Breast epithelium (tissue), 4 donors: Measurements from ENCODE around the gene PRKG1. TPM values are rescaled to one million over a fixed set of nuclear protein-coding genes. Genes with fewer than 3 reads are reported as not detected.
A peak's percentile ranks its signal among the peaks of the same experiment; 100 is the strongest.

Experiments used
- DNase-seq, 2 donors: peaks; one replicate each; pipeline ENCODE4 v3.0.0-alpha.2; 2019; ENCODE audit warnings: low spot score in 2 of 2
- H3K27ac ChIP-seq, 2 donors: fragments of 200-600 bp; sonication (generic) in 1 of 2; one replicate each; pipeline ENCODE4 v1.5.1; 2016 to 2019; ENCODE audit warnings: mild to moderate bottlenecking in 1 of 2
- H3K27me3 ChIP-seq, 2 donors: fragments of 200-600 bp; sonication (generic) in 1 of 2; one replicate each; pipeline versions ENCODE4 v1.5.1 to v1.6.0; 2017 to 2019; ENCODE audit warnings: control low read depth in 1 of 2, mild to moderate bottlenecking in 1 of 2
- H3K36me3 ChIP-seq: fragments of 200-600 bp; one replicate; pipeline ENCODE4 v1.5.1; 2019
- H3K4me1 ChIP-seq, 2 donors: fragments of 200-600 bp; sonication (generic); one replicate each; pipeline ENCODE4 v1.5.1; 2016 to 2019; ENCODE audit warnings: control low read depth in 1 of 2
- H3K4me3 ChIP-seq, 3 donors: fragments of 200-600 bp; sonication (generic); 1 replicate in 2 of 3; 2 replicates in 1 of 3; pipeline ENCODE4 v1.5.1; 2016 to 2019; ENCODE audit warnings: mild to moderate bottlenecking in 3 of 3, moderate library complexity in 2 of 3
- H3K9me3 ChIP-seq, 2 donors: fragments of 200-600 bp; sonication (generic) in 1 of 2; one replicate each; pipeline ENCODE4 v1.5.1; 2016 to 2019; ENCODE audit warnings: control low read depth in 1 of 2
- POLR2A ChIP-seq: fragments of 450-650 bp; IDR thresholded peaks from one replicate; pipeline ENCODE4 v1.6.1; 2016; ENCODE audit warnings: antibody characterized with exemption, mild to moderate bottlenecking, moderate library complexity
- POLR2AphosphoS5 ChIP-seq, 3 donors: sonication (generic); formaldehyde crosslinking; IDR thresholded peaks; one replicate each; pipeline ENCODE4 v1.6.1; 2017; ENCODE audit warnings: antibody characterized with exemption in 3 of 3
- intact Hi-C: fragments of 100-400 bp; cut with DNase I; formaldehyde crosslinking; loops from one replicate; pipeline ENCODE4 v1.15.1; 2023; ENCODE audit warnings: low total_unique reads
- total RNA-seq, 3 donors: library from RNA; depleted of rRNA; stranded (reverse); fragments of >200 nt; gene quantifications; one replicate each; pipeline ENCODE4 v1.1.0, GENCODE V29; 2016
- TF ChIP-seq, protein P1 (sequence below), 3 donors: fragments of 450-650 bp; IDR thresholded peaks; one replicate each; pipeline ENCODE4 v1.5.1; 2016 to 2017; ENCODE audit warnings: antibody characterized with exemption in 3 of 3, mild to moderate bottlenecking in 3 of 3, moderate library complexity in 3 of 3

PRKG1 gene
- total RNA-seq, 3 donors from 2014 or later, result 10.9 to 36.9 (median 19.7) TPM

DNA sequence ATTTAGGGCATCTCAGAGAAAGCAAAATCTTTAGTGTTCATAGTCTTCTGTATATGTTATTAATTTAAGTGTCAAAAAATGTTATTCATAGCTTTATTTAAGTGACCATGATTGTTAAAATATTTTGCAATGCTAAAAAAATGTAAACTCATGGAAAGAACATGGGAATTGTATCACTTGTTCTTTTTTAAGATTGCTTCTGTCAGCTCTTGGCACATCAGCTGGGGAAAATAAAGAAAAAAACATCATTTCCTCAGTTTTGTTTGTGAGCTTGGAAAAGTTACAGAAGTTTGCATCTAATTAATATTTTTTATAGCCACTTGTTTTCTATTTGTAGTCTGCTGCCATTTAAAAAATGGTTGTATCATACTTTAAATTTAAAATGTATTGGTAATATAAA, 911.0 kb downstream of the PRKG1 start:
- intact Hi-C loops, result no loop called here
- no peak for TF ChIP-seq POLR2A
- TF ChIP-seq, protein P1, sequence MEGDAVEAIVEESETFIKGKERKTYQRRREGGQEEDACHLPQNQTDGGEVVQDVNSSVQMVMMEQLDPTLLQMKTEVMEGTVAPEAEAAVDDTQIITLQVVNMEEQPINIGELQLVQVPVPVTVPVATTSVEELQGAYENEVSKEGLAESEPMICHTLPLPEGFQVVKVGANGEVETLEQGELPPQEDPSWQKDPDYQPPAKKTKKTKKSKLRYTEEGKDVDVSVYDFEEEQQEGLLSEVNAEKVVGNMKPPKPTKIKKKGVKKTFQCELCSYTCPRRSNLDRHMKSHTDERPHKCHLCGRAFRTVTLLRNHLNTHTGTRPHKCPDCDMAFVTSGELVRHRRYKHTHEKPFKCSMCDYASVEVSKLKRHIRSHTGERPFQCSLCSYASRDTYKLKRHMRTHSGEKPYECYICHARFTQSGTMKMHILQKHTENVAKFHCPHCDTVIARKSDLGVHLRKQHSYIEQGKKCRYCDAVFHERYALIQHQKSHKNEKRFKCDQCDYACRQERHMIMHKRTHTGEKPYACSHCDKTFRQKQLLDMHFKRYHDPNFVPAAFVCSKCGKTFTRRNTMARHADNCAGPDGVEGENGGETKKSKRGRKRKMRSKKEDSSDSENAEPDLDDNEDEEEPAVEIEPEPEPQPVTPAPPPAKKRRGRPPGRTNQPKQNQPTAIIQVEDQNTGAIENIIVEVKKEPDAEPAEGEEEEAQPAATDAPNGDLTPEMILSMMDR (IDR thresholded peaks at IDR 0.05), result no peak
- no peak for TF ChIP-seq POLR2AphosphoS5 (IDR thresholded peaks at IDR 0.05)
- no peak overlapping the region for H3K27ac ChIP-seq

DNA sequence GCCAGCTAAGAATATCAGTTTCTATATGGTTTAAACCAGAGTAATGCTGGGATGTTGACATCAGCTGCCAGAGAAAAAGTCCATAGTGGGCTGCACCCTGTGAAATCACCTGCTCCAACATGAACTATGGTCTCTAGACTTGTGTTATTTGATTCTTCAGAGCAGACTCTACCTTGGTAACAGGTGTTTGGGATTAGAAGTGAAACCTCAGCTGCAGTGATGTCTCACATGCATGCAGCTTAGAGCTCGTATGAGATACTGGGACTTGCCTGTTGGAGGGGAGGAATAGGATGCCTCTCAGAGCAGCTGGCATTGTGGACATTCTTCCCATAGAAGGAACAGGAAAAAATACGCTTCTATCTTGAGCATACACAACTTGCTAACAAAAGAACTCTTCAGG, 912.2 kb downstream of the PRKG1 start:
- H3K36me3 ChIP-seq, result no peaks in the 10 kb centered on the region
- no peak for DNase-seq
- H3K27me3 ChIP-seq, result no peaks in the 10 kb centered on the region
- intact Hi-C loops, result no loop called here
- peaks cover 0 to 3% of the 10 kb centered on the region in 2 donors for H3K9me3 ChIP-seq
- H3K27ac ChIP-seq, result no peak overlapping the region
- H3K4me3 ChIP-seq, result no peak overlapping the region
- TF ChIP-seq POLR2AphosphoS5 (IDR thresholded peaks at IDR 0.05) (no peak), POLR2A (no peak)
- TF ChIP-seq, protein P1 (IDR thresholded peaks at IDR 0.05), result no peak
- H3K4me1 ChIP-seq, result no peaks in the 10 kb centered on the region

More for the DNA sequence above, 911.0 kb downstream of the PRKG1 start:
- no peak for DNase-seq
- H3K36me3 ChIP-seq, result no peaks in the 10 kb centered on the region
- no peaks in the 10 kb centered on the region for H3K4me1 ChIP-seq
- peaks cover 0 to 3% of the 10 kb centered on the region in 2 donors for H3K9me3 ChIP-seq
- H3K4me3 ChIP-seq, result no peak overlapping the region
- no peaks in the 10 kb centered on the region for H3K27me3 ChIP-seq

DNA sequence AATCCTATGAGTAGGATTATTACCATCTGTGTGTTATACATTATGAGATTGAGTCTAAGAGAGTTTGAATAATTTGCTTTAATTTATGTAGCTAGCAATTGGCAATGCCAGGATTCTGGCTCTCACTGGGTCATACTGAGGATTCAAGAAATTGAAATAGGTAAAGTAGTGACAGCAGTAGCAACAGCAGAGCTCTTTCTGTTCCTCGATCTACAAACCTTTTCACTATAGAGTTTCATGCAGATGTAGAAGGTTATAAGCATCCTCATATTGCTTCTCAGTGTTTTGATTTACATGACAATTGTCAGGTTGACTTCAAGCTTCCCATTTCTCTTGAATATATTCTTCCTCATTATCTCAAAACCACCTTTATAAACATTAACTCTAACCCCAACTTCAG, 919.2 kb downstream of the PRKG1 start:
- intact Hi-C loops, result no loop called here
- no peak for TF ChIP-seq POLR2A
- TF ChIP-seq POLR2AphosphoS5 (IDR thresholded peaks at IDR 0.05), result no peak
- TF ChIP-seq, protein P1 (IDR thresholded peaks at IDR 0.05), result no peak

DNA sequence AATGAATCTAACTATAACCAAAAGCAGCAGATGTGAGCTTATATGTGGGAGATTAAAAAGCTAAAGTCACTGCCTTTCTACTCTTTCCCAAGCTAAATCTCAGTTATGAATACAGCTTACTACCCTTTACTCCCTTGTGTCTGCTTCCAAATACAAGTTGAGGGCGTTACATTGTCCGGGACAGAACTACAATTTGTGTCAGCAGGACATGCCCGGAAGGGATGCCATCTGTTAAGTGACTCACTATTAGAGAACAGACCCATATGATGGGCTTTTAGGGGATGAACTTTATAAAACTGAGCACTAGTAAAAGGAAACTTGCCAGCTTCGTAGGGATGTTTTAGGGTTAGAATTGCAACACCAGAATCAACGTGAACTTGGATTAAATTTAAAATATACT, 924.8 kb downstream of the PRKG1 start:
- Histone ChIP-seq H3K27ac (no peak overlapping the region), H3K4me3 (no peak overlapping the region), H3K4me1 (no peaks in the 10 kb centered on the region), H3K36me3 (no peaks in the 10 kb centered on the region), H3K27me3 (no peaks in the 10 kb centered on the region), H3K9me3 (no peaks in the 10 kb centered on the region)
- intact Hi-C loops, result no loop called here
- TF ChIP-seq POLR2A, result no peak
- no peak for TF ChIP-seq POLR2AphosphoS5 (IDR thresholded peaks at IDR 0.05)
- TF ChIP-seq, protein P1 (IDR thresholded peaks at IDR 0.05), result no peak
- no peak for DNase-seq

More for the DNA sequence above, 919.2 kb downstream of the PRKG1 start:
- no peaks in the 10 kb centered on the region for H3K4me1 ChIP-seq
- no peaks in the 10 kb centered on the region for H3K27me3 ChIP-seq
- H3K27ac ChIP-seq, result no peak overlapping the region
- peaks cover 0 to 3% of the 10 kb centered on the region in 2 donors for H3K9me3 ChIP-seq
- no peaks in the 10 kb centered on the region for H3K36me3 ChIP-seq
- no peak for DNase-seq
- H3K4me3 ChIP-seq, result no peak overlapping the region

DNA sequence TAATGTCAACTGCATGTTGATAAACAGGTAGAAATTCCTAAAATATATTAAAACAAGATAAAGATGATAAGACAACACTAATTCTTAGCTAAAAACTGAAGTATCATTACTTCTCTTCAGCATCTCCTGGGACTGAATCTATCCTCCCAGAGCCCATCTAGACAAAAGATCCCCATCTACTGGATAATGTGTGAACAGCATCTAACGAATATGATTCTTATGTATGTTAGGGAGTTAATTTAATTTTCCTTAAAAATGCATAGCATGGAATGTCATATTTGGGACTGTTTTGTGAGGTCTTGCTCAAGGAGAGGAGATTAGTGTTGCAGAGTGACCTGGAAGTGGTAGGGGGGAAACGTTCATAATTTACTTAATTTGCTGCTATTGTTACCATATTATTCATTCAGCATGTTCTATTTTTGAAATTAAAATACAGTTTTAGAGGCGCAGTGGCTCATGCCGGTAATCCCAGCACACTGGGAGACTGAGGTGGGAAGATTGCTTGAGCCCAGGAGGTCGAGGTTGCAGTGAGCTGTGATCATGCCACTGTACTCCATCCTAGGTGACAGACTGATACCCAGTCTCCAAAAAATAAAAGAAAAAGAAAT, 930.2 kb downstream of the PRKG1 start:
- H3K27me3 ChIP-seq, result no peaks in the 10 kb centered on the region
- H3K36me3 ChIP-seq, result no peaks in the 10 kb centered on the region
- no peak for TF ChIP-seq POLR2AphosphoS5 (IDR thresholded peaks at IDR 0.05)
- TF ChIP-seq, protein P1 (IDR thresholded peaks at IDR 0.05), result peak in 2 of 3 donors; percentile 22 to 58
- H3K27ac ChIP-seq, result no peak overlapping the region
- H3K4me3 ChIP-seq, result no peak overlapping the region
- no peaks in the 10 kb centered on the region for H3K9me3 ChIP-seq
- H3K4me1 ChIP-seq, result no peaks in the 10 kb centered on the region
- DNase-seq, result no peak
- intact Hi-C loops, result no loop called here
